Prostate gland (tissue), 2 donors: Measurements from ENCODE around the gene TCF15.

Experiments used
- POLR2AphosphoS5 ChIP-seq: sonication (generic); formaldehyde crosslinking; IDR thresholded peaks from one replicate; pipeline ENCODE4 v1.6.1; 2017; ENCODE audit warnings: antibody characterized with exemption
- TF ChIP-seq, protein P1 (sequence below), 4 experiments: fragments of 200-600 bp in 2 of 4; fragments of 450-650 bp in 2 of 4; sonication (generic) in 2 of 4; IDR thresholded peaks; 1 replicate in 3 of 4; 2 replicates in 1 of 4; pipeline ENCODE4 v1.5.1; 2016 to 2019; ENCODE audit warnings: antibody characterized with exemption in 4 of 4, mild to moderate bottlenecking in 2 of 4, moderate library complexity in 2 of 4

- TF ChIP-seq POLR2AphosphoS5: no peak
- TF ChIP-seq, protein P1, sequence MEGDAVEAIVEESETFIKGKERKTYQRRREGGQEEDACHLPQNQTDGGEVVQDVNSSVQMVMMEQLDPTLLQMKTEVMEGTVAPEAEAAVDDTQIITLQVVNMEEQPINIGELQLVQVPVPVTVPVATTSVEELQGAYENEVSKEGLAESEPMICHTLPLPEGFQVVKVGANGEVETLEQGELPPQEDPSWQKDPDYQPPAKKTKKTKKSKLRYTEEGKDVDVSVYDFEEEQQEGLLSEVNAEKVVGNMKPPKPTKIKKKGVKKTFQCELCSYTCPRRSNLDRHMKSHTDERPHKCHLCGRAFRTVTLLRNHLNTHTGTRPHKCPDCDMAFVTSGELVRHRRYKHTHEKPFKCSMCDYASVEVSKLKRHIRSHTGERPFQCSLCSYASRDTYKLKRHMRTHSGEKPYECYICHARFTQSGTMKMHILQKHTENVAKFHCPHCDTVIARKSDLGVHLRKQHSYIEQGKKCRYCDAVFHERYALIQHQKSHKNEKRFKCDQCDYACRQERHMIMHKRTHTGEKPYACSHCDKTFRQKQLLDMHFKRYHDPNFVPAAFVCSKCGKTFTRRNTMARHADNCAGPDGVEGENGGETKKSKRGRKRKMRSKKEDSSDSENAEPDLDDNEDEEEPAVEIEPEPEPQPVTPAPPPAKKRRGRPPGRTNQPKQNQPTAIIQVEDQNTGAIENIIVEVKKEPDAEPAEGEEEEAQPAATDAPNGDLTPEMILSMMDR (IDR thresholded peaks at IDR 0.05): no peak
Measured at GRCh38 chr20:631101-631500, 21.0 kb upstream of the TCF15 start.
